GM18907 (cell line): ENCODE data around the gene BLTP3B.
A peak's percentile ranks its signal among the peaks of the same experiment; 100 is the strongest.

Experiments
- ATAC-seq: cut with Tn5 transposase; IDR thresholded peaks from one replicate; pipeline ENCODE4 v1.9.1; 2021; ENCODE audit warnings: mild to moderate bottlenecking, moderate library complexity; ENCODE audit not compliant: unreplicated experiment

BLTP3B gene

DNA sequence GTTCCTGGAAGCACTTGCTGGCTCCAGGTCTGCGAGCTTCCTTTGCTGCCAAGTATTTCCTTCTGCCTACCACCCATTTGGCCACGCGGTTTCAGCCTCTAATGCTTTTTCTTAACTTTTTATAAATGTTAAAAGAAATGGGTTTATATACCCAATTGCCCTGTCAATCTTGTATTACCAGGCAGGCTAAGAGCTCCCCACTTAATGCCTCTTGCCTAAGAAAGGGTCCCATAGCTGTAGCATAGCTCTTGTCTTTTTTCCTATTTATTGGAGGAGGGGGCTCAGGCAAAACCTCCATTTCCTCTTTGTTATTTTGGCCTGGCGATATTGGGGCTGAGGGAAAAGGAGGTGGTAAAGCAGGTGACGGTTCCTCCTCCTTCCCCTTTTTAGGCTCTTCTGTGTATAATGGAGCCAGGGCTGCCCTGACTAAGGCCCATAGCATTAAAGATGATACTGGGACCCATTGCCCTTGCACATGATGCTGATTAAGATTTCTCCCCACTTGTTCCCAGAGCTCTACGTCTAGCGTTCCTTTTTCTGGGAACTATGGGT is 21.6 kb upstream of the BLTP3B start:
- peak; percentile 14 for ATAC-seq

DNA sequence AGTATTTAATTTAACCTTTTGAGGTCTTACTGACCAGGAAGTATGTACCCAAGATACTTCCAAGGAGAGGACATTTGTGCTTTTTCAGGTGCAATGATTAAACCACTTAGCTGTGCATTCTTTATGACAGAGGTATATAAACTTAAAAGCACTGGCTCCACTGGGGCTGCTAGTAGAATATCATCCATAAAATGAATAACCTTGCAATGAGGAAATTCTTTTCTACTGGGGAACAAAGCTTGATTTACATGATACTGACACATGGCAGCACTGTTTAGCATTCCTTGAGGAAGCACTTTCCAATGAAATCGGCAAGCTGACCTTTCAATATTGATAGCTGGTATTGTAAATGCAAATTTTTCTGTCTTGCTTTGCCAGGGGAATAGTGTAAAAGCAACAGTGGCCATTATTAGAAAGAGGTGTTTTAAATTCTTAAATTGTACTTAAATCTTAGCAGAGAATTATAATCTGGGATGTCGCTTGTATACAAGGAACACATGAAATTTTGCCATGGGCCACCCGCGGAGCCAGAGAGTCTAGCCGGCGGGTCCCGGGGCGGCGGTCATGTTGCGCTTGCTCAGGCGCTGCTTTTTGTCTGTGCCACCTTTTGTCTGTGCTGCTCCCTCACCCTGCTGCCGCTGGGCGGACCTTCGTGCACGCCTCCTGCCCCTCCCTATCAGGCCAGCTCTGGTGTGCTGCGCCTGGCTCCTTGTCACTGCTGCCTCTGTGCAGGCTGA is 20.9 kb upstream of the BLTP3B start:
- peak; percentile 100 for ATAC-seq

DNA sequence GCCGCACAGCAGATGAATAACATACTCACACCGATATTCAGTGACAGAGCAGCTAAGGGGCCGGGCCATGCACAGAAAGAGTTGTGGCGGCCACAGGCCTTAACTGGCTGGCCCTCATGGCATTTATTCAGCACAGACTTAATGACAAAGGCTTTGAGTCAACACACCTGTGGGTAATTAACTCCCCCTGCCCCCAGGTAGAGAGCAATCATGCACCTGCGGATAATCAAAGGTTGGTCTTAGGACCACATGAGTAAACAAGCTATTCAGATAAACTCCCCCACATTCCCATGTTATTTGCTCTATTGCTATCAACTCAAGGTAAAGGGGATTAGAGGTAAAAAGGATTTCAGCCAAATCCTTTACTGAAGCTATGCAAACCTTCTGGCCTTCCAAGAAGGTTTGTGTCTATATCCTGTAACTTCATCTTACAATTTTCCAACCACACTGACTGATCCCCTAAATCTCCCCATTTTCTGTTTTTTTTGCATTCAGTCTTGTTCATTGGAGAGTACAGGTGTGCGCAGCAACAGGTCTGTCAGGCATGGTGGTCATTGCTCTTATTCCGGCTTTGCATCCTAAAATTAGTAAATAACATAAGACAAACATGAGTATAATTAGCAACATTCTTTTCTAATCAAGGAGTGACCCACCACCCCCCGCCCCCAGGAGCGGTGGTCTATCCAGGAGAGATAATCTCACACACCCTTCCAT is 16.9 kb upstream of the BLTP3B start:
- no peak for ATAC-seq

DNA sequence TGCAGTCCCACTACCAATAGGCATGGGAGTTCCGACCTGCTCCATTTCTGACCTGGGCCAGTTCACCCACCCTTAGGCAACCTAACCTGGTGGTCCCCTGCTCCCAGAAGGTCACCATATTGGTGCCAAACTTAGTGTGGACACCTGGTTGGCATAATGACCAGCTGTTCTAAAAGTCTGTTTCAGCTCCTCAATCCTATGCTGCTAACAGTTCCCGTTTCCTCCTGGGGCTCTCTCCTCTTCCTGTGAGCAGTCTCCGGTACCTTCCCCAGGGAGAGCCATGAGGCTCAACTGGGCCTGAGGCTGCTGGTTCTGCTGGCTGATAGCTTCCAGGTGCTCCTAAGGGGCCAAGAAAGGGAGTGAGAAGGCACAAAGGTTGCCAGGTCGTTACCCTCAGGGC is 15.9 kb upstream of the BLTP3B start:
- ATAC-seq = no peak

DNA sequence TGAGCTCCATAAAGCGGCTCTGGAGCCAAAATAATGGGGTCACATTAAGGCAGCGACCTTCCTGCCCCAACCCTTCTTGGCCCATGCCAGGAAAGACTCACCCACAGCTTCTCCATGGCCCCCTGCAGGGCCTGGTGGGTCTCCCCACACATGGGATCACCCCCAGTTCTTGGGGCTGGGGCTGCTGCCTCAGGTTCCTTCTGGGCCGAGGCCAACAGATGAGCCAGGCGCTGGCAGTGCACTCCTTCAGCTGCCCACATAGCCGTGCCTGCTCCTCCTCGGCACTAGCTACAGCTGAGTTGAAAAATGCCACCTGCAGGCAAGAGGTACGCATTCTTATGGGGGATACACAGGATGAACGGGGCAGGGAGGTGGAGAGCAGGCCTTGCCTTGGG is 14.8 kb upstream of the BLTP3B start:
- ATAC-seq = no peak

DNA sequence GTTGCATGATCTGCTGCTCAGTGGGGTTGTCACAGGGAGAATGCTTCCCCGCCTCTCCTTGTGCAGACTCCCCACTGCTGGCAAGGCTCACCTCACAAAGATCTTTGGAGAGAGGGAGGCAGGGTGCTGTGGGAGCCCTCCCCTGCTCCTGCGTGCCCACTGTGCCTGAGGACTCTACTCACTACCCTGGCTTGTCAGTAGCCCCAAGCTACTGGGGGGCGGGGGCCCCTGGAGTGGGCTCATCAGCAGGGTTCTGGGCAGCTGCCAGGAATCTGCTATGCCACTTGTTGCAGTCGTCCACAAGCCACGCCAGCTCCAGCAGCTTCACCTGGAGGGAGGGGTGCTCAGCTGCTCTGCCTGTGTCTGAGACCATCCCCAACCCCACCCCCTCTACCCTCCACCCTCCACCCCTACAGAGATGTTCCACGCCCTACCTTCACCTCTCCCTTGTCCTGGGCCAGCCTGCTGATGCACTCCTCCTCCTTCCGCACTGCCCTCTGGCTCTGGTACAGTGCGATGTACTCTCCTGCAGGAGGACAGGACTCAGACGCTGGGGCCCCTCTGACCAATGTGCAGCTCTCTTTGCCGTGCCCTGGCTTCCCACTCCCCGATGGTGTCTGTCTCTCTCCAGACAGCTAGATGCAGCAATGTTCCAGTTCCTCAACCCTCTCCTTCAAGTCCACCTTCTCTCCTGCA is 14.2 kb upstream of the BLTP3B start:
- no peak for ATAC-seq

DNA sequence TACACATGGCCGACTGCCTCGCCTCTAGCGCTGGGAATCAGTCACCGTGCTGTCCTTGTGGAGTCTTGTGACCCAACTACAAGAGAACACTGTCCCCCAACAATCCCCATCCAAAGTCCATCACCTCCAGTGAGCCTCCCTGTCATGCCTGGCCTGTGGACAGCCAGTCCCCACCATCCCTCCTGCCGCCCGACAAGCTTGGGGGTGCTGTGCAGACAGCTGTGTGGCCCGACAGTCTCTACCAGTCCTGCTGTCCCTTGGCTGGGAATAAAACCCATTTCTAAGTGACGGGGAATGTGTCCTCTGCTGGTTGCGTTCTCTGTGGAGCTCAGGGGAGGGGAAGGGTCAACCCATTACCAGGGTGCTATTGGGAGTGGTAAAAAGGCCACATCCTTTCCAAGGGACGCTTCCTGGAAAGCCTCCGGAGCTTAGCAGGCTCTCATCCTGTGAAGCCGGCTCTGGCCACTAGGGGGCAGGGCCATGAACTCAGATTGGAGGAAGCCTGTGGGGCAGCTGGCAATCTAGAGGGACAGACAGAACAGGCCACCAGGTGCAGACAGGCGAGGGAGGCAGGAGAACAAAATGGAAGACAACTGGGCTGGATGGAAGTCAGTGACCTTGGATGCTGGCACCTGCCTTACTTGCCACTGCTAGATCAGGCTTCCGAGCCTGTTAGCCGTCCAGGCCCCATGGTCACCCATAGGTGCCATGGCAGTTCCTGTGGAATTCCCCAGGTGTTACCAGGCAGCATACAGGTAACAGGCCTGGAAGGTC is 12.0 kb upstream of the BLTP3B start:
- peak; percentile 75 for ATAC-seq

DNA sequence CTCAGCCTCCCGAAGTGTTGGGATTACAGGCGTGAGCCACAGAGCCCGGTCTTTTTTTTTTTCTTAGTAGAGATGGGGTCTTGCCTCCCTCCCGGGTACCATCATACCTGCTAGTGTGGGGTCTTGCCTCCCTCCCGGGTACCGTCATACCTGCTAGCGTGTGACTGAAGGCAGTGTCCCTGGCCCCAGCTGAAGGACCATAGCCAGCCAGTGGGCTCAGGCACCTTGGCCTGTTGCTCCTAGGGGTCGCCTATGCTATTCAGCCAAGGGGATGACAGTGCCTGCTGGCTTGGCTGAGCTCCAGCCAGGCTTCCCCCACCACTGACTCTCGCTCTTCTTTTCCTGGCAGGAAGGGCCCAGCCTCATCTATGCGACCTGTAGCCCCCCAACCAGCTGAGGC is 10.5 kb upstream of the BLTP3B start:
- ATAC-seq = no peak

DNA sequence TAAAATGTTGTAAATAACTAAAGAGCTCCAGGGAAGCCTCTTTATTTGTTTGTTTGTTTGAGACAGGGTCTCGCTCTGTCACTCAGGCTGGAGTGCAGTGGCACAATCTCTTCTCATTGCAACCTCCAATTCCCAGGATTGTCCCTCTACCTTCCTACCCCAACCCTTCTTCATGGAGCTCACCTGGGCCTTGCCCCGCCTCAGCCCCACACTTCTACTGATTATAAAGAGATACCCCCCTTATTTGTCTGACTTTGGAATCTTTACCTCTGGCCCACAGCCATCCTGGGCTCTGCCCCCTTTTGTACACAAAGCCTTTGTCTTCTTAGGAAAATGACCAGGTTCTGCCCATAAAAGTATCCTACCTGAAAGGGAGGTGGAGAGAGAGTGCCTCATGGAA is 9.1 kb upstream of the BLTP3B start:
- no peak for ATAC-seq

DNA sequence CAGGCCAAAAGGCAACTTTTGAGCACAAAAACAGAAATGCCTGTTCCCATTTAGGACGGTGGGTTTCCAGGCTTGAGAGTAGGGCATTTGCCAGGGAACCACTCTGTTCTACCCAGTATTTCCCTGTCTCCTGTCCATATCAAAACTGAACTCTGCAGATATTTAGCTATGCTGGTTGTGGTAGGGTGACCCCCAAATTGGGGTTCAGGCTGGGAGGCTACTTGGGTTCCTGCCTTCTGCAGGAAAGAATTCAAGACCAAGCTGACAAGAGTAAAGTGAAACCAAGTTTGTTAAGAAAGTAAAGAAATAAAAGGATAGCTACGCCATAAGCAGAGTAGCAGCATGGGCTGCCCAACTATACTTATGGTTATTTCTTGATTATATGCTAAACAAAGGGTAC is 3.6 kb upstream of the BLTP3B start:
- no peak for ATAC-seq

DNA sequence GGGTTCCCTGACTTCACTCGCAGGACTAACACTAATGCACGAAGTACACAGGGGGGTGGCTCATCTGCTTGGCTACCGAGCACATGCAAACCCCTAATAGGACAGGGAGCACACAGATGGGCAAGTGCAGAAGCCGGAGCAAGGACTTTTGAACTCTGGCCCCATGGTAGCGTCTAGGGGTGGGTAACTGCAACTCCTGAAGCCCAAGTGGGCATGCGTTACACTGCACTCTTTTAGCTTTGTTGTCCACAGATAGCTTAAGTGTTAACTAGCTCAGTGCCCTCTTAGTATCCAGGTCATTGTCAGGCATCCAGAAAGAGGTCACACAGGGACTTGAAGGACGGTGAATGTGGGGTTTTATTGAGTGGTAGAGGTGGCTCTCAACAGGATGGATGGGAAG is 3.0 kb upstream of the BLTP3B start:
- no peak for ATAC-seq

DNA sequence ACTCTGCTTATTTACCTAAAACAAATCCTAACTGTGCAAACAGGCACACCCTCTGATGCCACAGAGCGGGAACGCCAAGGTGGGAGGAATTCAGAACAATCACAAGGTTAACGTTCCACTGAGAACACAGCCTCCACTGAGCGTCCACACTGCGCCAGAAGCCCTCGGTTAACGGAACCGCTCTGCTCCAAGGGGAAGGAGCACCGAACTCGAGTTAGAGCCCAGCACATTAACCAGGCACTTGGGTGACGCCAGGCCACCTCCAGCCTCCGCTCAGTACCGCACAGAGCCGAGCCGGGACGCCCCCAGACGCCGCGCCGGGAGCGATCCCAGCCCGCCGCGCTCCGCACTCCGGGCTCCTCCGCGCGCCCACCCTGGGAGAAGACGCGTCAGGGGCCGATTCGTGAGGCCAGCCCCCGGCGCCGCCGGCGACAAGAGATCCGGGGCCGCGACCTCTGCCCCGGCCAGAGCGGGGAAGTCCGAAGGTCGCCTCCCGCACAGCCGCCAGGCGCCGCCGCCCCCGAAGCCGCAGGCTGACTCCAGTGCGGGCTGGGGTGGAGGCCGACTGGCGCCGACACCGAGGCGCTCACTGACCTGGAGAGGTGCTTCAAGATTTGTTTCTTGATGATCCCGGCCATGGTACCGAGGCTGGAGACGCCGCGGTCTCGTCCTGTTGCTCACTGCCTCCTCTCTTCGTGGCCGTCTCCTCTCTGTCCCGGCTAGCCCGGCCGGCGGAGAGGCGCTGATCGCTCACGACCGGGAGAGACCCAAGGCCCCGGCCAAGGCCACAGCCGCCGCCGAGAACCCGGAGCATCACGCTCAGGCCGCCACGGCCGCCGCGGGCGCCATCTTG is 450 bp downstream of the BLTP3B start:
- ATAC-seq = peak; percentile 48

DNA sequence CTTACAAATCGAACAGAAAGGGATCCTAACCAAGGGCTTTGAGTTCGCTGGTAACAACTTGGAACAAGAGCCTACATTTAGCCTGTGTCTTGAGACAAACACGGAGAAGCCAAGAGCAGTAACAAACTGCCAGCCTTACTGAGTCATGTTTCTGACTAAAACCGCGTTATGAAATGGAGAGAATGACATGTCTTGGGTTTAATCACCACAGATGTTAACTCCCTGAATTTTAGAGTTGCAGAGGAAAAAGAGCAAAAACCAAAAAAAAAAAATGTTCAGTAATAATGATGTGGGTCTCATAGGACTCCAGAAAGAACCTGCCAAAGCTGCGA is 1.0 kb downstream of the BLTP3B start:
- ATAC-seq = peak; percentile 35

DNA sequence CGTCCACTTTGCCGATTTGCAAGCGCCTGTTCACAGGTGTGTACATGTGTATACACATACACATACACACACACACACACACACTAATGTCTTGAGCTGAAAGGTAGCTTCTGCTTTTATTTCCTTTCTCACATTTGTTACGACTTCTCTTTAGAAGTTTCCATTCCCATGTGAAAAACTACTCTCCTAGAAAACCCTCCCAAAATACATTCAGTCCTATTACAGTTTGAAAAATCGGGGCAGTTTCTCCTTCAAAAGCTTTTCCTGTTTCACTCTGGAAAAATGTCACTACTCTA is 3.9 kb downstream of the BLTP3B start:
- ATAC-seq = no peak

DNA sequence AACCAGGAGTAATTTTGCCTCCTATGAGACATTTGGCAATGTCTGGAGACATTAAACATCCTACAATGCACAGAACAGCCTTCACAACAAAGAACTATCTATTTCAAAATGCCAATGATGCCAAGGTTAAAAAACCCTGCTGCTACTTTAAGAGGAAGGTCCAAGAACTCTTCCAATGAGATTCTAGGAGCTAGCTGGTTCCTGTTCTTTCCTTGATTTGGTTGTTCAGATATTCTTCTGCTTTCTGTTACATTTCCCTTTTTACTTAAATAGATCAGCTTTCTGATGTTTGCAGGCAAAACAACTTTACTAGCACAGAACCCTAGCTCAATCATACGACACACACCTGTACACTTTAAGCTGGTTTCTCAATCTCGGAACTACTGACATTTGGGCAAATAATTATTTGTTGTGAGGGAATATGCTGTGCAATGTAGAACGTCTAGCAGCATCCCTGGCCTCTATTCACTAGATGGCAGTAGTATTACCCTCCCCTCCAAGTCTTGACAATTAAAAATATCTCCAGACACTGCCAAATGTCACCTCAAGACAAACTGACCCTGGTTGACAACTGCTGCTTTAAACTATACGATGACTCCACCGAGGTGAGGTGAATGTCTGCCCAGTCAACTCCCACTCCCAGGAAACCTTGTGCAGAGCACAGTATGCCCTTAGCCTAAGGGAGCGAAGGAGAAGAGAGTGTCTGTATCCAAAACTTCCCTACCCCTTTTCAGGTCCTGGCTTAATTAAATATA is 4.4 kb downstream of the BLTP3B start:
- peak; percentile 35 for ATAC-seq

DNA sequence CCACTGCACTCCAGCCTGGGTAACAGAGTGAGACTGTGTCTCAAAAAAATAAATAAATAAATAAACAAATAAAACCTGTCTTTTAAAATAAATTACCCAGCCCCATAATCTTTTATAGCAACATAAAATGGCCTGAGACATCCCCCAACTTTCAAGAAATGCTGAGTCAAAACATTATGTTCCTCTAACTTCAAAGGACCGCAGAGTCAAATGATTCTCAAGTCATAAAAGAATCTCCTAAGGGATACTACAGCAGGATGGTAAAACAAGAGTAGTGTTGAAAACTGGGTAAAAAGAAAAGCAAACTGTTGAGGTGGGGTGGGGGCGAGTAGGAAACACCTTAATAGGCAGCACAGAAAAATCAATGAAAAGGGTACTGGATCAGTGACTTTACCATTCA is 9.5 kb downstream of the BLTP3B start:
- no peak for ATAC-seq

DNA sequence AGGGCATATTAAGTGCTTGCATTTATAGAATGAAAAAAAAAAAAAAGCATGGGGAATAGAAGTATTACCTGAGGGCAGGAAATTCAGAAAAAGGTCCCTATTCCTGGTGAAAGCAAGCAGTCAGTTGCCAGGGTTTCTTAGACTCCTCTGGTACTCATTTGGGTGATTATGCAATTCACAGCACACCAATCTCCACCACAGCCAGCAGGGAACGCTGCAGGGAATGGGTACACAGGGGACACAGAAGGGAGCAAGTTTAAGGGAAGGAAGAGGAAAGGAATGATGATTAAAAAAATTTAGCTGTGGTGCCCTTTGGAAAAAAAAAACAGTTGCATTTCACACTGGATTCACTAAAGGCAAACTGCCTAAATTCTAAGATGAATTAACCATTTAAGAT is 14.2 kb downstream of the BLTP3B start:
- ATAC-seq = no peak

DNA sequence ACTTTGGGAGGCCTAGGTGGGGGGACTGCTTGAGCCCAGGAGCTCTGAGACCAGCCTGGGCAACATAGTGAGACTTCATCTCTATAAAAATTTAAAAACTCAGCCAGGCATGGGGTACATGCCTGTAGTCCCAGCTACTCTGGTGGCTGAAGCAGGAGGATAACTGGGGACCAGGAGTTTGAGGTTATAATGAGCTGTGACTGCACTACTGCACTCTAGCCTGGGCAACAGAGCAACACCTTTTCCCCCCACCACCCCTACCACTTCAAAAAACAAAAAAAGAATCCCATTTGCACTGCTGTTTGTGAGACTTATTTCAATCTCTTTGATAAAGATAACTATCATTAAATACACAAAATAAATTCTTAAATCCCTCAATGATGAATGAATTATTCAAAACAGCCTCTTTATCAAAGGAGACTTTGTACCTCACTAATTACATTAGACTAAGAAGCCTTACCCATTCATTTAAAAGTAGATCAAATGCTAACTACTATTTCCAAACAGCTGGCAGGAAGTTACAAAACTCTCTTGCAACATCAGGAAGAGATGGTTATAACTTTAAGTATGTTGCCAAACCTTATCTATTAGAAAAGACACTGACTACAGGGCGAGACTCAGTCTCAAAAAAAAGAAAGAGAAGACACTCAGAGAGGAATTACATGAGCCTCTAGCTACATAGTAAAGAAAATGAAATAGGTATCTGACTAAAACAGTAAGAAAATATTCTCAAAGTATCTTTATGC is 14.7 kb downstream of the BLTP3B start:
- no peak for ATAC-seq
